Natural killer cell (primary cell): ENCODE measurements around the gene MVK. TPM values are rescaled to one million over a fixed set of nuclear protein-coding genes. Genes with fewer than 3 reads are reported as not detected.

Experiments
- ATAC-seq, 3 donors: fragments of 150-1000 bp in 2 of 3; fragments of 200-7000 bp in 1 of 3; cut with Tn5 transposase; 1 replicate in 1 of 3; 2 replicates in 2 of 3; pipeline ENCODE4 v1.10.0; 2021; ENCODE audit warnings: mild to moderate bottlenecking in 2 of 3, moderate library complexity in 2 of 3
- DNase-seq, 2 donors: peaks; one replicate each; pipeline versions ENCODE4 v3.0.0 to v3.0.0-alpha.2; 2013 to 2021; ENCODE audit warnings: mixed read lengths in 1 of 2
- H3K27ac ChIP-seq: one replicate; pipeline ENCODE4 v1.5.1; 2013; ENCODE audit warnings: mild to moderate bottlenecking, low read length
- H3K27me3 ChIP-seq: one replicate; pipeline ENCODE4 v1.6.1; 2013; ENCODE audit warnings: low read length; ENCODE audit not compliant: control insufficient read depth, insufficient read depth
- H3K36me3 ChIP-seq: one replicate; pipeline ENCODE4 v1.6.1; 2013; ENCODE audit warnings: low read length; ENCODE audit not compliant: control insufficient read depth, insufficient read depth
- H3K4me1 ChIP-seq: one replicate; pipeline ENCODE4 v1.6.1; 2013; ENCODE audit warnings: low read length; ENCODE audit not compliant: control insufficient read depth, insufficient read depth
- H3K4me3 ChIP-seq: one replicate; pipeline ENCODE4 v1.5.1; 2013; ENCODE audit warnings: low read length
- H3K9me3 ChIP-seq: one replicate; pipeline ENCODE4 v1.6.1; 2013; ENCODE audit warnings: low read length; ENCODE audit not compliant: control insufficient read depth, insufficient read depth
- H3K27ac Mint-ChIP-seq, 2 donors: one replicate each; pipeline ENCODE4 v1.8.0; 2022; ENCODE audit warnings: mild to moderate bottlenecking in 2 of 2, mixed read lengths in 2 of 2, moderate library complexity in 1 of 2
- H3K27me3 Mint-ChIP-seq, 2 donors: one replicate each; pipeline ENCODE4 v1.8.0; 2022; ENCODE audit warnings: low read depth in 2 of 2, mixed read lengths in 2 of 2
- H3K36me3 Mint-ChIP-seq: one replicate; pipeline ENCODE4 v1.8.0; 2022; ENCODE audit warnings: mixed read lengths
- H3K4me1 Mint-ChIP-seq, 2 donors: one replicate each; pipeline ENCODE4 v1.8.0; 2022; ENCODE audit warnings: mixed read lengths in 2 of 2
- H3K4me3 Mint-ChIP-seq: one replicate; pipeline ENCODE4 v1.8.0; 2022; ENCODE audit warnings: mild to moderate bottlenecking, moderate library complexity, mixed read lengths
- H3K9me3 Mint-ChIP-seq, 2 donors: one replicate each; pipeline ENCODE4 v1.8.0; 2022; ENCODE audit warnings: mixed read lengths in 2 of 2
- CTCF ChIP-seq: fragments of 200-600 bp; IDR thresholded peaks from one replicate; pipeline ENCODE4 v1.8.0; 2022; ENCODE audit warnings: antibody characterized with exemption
- WGBS: methylation state at CpG from one replicate; pipeline ENCODE4 v1.1.7; 2013; ENCODE audit warnings: missing lambda C conversion rate; ENCODE audit not compliant: insufficient coverage; 5-methylcytosine and 5-hydroxymethylcytosine counted together
- intact Hi-C: fragments of 100-400 bp; cut with micrococcal nuclease; formaldehyde crosslinking; loops from one replicate; pipeline ENCODE4 v1.14.2; 2022
- total RNA-seq, 4 donors: library from RNA; stranded (reverse); fragments of 120-200 nt in 1 of 4; gene quantifications; one replicate each; pipeline versions ENCODE4 v1.2.3 to v1.2.4, GENCODE V29; 2013 to 2022

MVK gene
- total RNA-seq, 3 donors from 2014 or later (not counting 1 experiment from before 2014, with no cell fraction given): 9.4 to 16.6 (median 16.2) TPM

- H3K27me3 ChIP-seq: no peaks in the 10 kb centered on the region
- Mint-ChIP-seq H3K9me3 (no peaks in the 10 kb centered on the region), H3K27me3 (peaks cover 9 to 20% of the 10 kb centered on the region in 2 donors), H3K4me1 (no peaks in the 10 kb centered on the region), H3K4me3 (no peak overlapping the region), H3K36me3 (no peaks in the 10 kb centered on the region), H3K27ac (no peak overlapping the region)
- no peaks in the 10 kb centered on the region for H3K9me3 ChIP-seq
- ATAC-seq (no peak), DNase-seq (no peak)
- H3K4me3 ChIP-seq: no peak overlapping the region
- no peaks in the 10 kb centered on the region for H3K36me3 ChIP-seq
- H3K4me1 ChIP-seq: no peaks in the 10 kb centered on the region
- no peak overlapping the region for H3K27ac ChIP-seq
- WGBS: 56% methylated on average over 5 of the region's 5 CpGs
- no peak for TF ChIP-seq CTCF
- intact Hi-C loops: loop anchor here (2.0 kb wide), 1 partner anchor 94 kb away; no protein-coding TSS in a partner anchor
Measured at GRCh38 chr12:109612975-109613502, 39.4 kb downstream of the MVK start.

DNA sequence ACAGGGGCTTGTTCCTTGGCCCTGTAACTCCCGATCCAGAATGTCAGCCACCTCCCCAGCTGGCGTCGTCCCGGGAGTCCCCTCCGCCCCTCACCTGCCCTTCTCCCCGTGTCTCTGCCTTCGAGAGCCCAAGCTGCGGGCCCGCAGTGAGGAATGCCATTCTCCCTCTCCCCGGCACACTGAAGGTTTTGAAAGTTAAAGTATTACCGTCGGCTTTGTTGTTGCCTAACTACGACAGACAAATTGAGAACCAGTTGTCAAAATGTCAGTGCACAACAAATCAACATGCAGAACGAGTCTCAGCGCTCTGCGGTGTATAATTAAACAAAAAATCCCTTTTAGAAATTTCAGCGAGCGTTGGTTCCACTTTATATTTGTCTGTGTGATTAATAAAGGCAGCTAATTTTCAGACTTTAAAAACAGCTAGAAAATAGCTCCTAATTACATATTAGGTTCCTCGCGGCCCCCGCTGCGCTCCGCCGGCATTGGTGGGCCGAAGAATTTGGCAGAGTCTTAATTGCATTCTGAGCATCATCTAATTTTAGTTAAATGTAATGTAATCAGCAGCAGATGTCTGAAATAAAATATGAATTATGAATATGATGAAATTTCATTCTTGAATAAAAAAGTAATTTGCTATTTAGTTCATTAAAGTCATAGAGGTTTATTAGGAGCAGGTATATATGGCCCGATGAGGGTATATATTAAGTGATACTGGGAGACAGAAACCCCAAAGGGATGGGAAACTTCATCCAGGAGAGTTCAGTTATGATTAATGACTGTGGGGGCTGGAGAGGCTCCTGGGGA lies 40.3 kb downstream of the MVK start:
- H3K27ac Mint-ChIP-seq: no peak overlapping the region
- Histone ChIP-seq H3K4me3 (no peak overlapping the region), H3K27ac (no peak overlapping the region), H3K36me3 (no peaks in the 10 kb centered on the region), H3K9me3 (no peaks in the 10 kb centered on the region), H3K4me1 (no peaks in the 10 kb centered on the region), H3K27me3 (no peaks in the 10 kb centered on the region)
- ATAC-seq (no peak), DNase-seq (no peak)
- H3K4me3 Mint-ChIP-seq: no peak overlapping the region
- peaks cover 6 to 21% of the 10 kb centered on the region in 2 donors for H3K27me3 Mint-ChIP-seq
- H3K4me1 Mint-ChIP-seq: no peaks in the 10 kb centered on the region
- no peaks in the 10 kb centered on the region for H3K36me3 Mint-ChIP-seq
- TF ChIP-seq CTCF: no peak
- H3K9me3 Mint-ChIP-seq: no peaks in the 10 kb centered on the region
- 71% methylated on average over 24 of the region's 26 CpGs for WGBS
- intact Hi-C loops: loop anchor here (2.0 kb wide), 1 partner anchor 95 kb away; no protein-coding TSS in a partner anchor

DNA sequence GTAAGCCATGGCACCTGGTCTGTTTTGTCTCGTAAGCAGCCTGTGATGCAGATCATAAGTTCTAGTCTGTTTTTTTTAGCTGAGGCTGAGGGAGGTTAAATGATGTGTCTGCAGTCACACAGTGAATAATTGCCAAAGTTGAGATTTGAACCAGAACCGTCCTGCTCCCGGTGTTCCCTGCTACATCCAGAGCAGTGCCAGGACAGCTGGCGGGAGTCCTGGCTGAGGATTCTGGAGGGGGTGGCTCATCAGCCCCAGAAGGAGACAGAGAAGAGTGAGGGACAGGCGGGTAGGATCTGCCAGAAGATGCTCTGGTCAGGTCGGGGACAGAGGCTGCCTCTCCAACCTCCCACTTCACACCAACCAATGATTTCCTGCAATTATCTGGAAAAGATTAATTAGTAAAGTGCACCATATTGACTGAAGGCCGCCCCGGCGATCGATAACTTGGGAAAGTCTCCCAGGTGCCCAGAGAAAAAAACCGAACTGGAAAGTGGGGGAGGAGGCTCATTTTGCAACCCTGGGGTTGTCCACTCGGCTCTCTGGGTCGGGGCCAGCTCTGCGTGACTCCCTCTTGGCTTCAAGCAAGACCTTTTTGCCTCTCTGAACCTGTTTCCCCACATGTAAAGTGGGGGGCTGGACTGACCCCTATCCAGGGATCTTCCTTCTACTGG lies 42.1 kb downstream of the MVK start:
- Mint-ChIP-seq H3K36me3 (no peaks in the 10 kb centered on the region), H3K27ac (no peak overlapping the region), H3K4me1 (no peaks in the 10 kb centered on the region), H3K27me3 (peaks cover 10 to 29% of the 10 kb centered on the region in 2 donors), H3K9me3 (no peaks in the 10 kb centered on the region), H3K4me3 (no peak overlapping the region)
- Histone ChIP-seq H3K4me3 (no peak overlapping the region), H3K36me3 (no peaks in the 10 kb centered on the region), H3K4me1 (no peaks in the 10 kb centered on the region), H3K27ac (no peak overlapping the region), H3K27me3 (no peaks in the 10 kb centered on the region), H3K9me3 (no peaks in the 10 kb centered on the region)
- ATAC-seq (no peak), DNase-seq (no peak)
- WGBS: 85% methylated on average over 11 of the region's 14 CpGs
- no peak for TF ChIP-seq CTCF
- intact Hi-C loops: no loop called here
